ENCODE data around the gene LIME1. TPM values are rescaled to one million over a fixed set of nuclear protein-coding genes. Genes with fewer than 3 reads are reported as not detected.

Gene LIME1
- total and polyA plus RNA-seq, 2 of the 8 experiments (the other 6 are each of a cell fraction or from before 2014, with no cell fraction given): 4.5 to 5.9 TPM

- Histone ChIP-seq H3K4me3 (ENCODE audit: extremely low read depth in 1 of 4, insufficient read depth in 2 of 4, low read depth in 3 of 4, low read length in 4 of 4) (no peak overlapping the region), H3K79me1 (ENCODE audit: low read depth, low read length) (no peaks in the 10 kb centered on the region), H3K56ac (replicated peaks; ENCODE audit: insufficient read length, low read depth, low read length) (no peak overlapping the region), H3K79me2 (ENCODE audit: control insufficient read depth in 1 of 2, insufficient read depth in 2 of 2, low read length in 2 of 2) (no peaks in the 10 kb centered on the region), H2AK5ac (ENCODE audit: low read depth, low read length) (no peak overlapping the region), H4K8ac (ENCODE audit: extremely low read depth, insufficient read depth, low read length) (peak overlapping the region; percentile 62; the same call in 1 of the 2 replicates), H3K23ac (ENCODE audit: insufficient read length) (no peak overlapping the region), H2BK5ac (ENCODE audit: low read depth, low read length) (no peak overlapping the region), H2AFZ (ENCODE audit: low read length) (no peak overlapping the region), H4K5ac (ENCODE audit: insufficient read length, low read depth, low read length) (no peak overlapping the region), H3K4me1 (replicated peaks in 1 of 4; ENCODE audit: control insufficient read depth in 3 of 4, insufficient read depth in 4 of 4, low read length in 3 of 4) (no peaks in the 10 kb centered on the region; a peak in 1 of 7 replicates), H2BK120ac (replicated peaks; ENCODE audit: low read depth, low read length) (no peak overlapping the region), H2BK15ac (ENCODE audit: low read length) (no peak overlapping the region), H3K36me3 (ENCODE audit: control insufficient read depth in 2 of 4, insufficient read depth in 4 of 4, low read length in 3 of 4) (no peaks in the 10 kb centered on the region), H3K4ac (replicated peaks; ENCODE audit: insufficient read length, low read depth, low read length) (no peak overlapping the region), H4K20me1 (replicated peaks in 1 of 2; ENCODE audit: control insufficient read depth in 1 of 2, insufficient read depth in 2 of 2, low read length in 2 of 2) (peaks cover 0 to 5% of the 10 kb centered on the region in 2 experiments), H3K9me3 (ENCODE audit: insufficient read depth in 2 of 2, low read depth in 1 of 2, low read length in 1 of 2) (no peaks in the 10 kb centered on the region; a peak in 1 of 4 replicates), H3K27me3 (replicated peaks in 1 of 4; ENCODE audit: control insufficient read depth in 3 of 4, extremely low read depth in 1 of 4, insufficient read depth in 3 of 4, low read length in 3 of 4) (no peaks in the 10 kb centered on the region), H3K18ac (ENCODE audit: extremely low read depth, low read length) (no peak overlapping the region), H3K14ac (ENCODE audit: insufficient read length) (no peak overlapping the region), H3K27ac (ENCODE audit: low read depth, low read length) (no peak overlapping the region), H2BK12ac (ENCODE audit: low read depth, low read length) (no peak overlapping the region), H4K91ac (replicated peaks; ENCODE audit: insufficient read length, low read length) (no peak overlapping the region), H3K23me2 (ENCODE audit: low read depth, low read length) (peaks cover 3% of the 10 kb centered on the region; the same call in 1 of the 2 replicates), H3K4me2 (ENCODE audit: insufficient read depth in 1 of 2, low read depth in 2 of 2, low read length in 2 of 2) (no peak overlapping the region), H2BK20ac (ENCODE audit: low read length) (no peak overlapping the region), H3K9ac (replicated peaks in 1 of 4; ENCODE audit: extremely low read depth in 1 of 4, low read depth in 3 of 4, low read length in 3 of 4) (no peak overlapping the region)
- POLR2A ChIA-PET (ENCODE audit: partially characterized antibody): interaction anchor here (0.6 to 4.3 kb wide), 5 partner anchors 8 to 186 kb away, joined by 3 to 31 read pairs (median 6); partner anchors contain the start of gene TNFRSF6B
- CTCF ChIA-PET (ENCODE audit: partially characterized antibody): interaction anchor here (1.1 to 1.7 kb wide), 3 partner anchors 10 to 151 kb away, joined by 3 to 4 read pairs (median 4); partner anchors contain the start of gene PTK6
- DNase-seq (ENCODE audit: low read depth in 1 of 2, low spot score in 2 of 2) (no peak), FAIRE-seq (no peak)
- 97% methylated on average over 14 of the region's 31 CpGs; no CpG with 5 or more reads in 1 of the 2 experiments for WGBS, 2 experiments (ENCODE audit: extremely low coverage in 1 of 2, insufficient coverage in 1 of 2, insufficient read length in 1 of 2, insufficient replicate concordance in 2 of 2, low coverage in 1 of 2, low lambda C conversion rate in 2 of 2, missing lambda C conversion rate in 1 of 2)
- TF ChIP-seq USF2 (IDR thresholded peaks at IDR 0.05; ENCODE audit: low read length): no peak
- TF ChIP-seq CBX8 (IDR thresholded peaks at IDR 0.05; ENCODE audit: borderline replicate concordance, low read depth, low read length): no peak
- TF ChIP-seq RFX5 (IDR thresholded peaks at IDR 0.05; ENCODE audit: borderline replicate concordance, low read depth, low read length): no peak
- no peak for TF ChIP-seq ASH2L (IDR thresholded peaks at IDR 0.05; ENCODE audit: low read length)
- TF ChIP-seq CTCF (IDR thresholded peaks at IDR 0.05; ENCODE audit: control extremely low read depth in 1 of 3, insufficient read depth in 1 of 3, low read depth in 1 of 3, low read length in 3 of 3): no peak
- TF ChIP-seq SP4 (IDR thresholded peaks at IDR 0.05; ENCODE audit: low read length): no peak
- TF ChIP-seq POLR2A (IDR thresholded peaks at IDR 0.05; ENCODE audit: control extremely low read depth in 1 of 2, low read depth in 2 of 2, low read length in 2 of 2): no peak
- no peak for TF ChIP-seq RAD21 (IDR thresholded peaks at IDR 0.05 in 1 of 2, conservative IDR thresholded peaks at IDR 0.05 in 1 of 2; ENCODE audit: low read depth in 2 of 2, low read length in 2 of 2)
Observed at GRCh38 chr20:63688228-63689045, 48.0 kb upstream of the LIME1 start.
